ENCODE measurements around the gene AUNIP. TPM values are rescaled to one million over a fixed set of nuclear protein-coding genes. Genes with fewer than 3 reads are reported as not detected.
"Not testable (repeated sequence)": the region's sequence is repeated elsewhere in the genome, so short reads cannot be mapped to it uniquely, and the experiment has no call there.

Gene AUNIP
- total RNA-seq, 1 donor from 2014 or later: 4.7 TPM

DNA sequence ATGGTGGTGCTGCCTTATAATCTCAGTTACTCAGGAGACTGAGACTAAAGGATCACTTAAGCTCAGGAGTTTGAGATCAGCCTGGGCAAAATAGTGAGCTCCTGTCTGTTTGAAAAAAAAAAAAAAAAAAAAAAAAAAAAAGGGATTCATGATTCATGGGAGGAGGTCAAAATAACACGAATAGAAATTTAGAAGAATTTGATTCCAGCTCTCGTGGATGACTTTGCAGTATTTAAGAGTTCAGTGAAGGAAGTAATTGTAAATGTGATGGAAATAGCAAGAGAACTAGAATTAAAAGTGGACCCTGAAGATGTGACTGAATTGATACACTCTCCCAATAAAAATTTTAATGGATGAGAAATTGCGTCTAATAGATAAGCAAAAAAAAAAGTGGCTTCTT, 15.8 kb downstream of the AUNIP start:
- peaks cover 6% of the 10 kb centered on the region for H3K4me1 Mint-ChIP-seq (ENCODE audit: low read depth)
- H3K36me3 Mint-ChIP-seq (ENCODE audit: insufficient read depth): no peaks in the 10 kb centered on the region
- no peak overlapping the region for H3K4me3 Mint-ChIP-seq (ENCODE audit: low read depth)
- no peak overlapping the region for H3K27ac Mint-ChIP-seq
- H3K27me3 Mint-ChIP-seq: no peaks in the 10 kb centered on the region
- no peaks in the 10 kb centered on the region for H3K9me3 Mint-ChIP-seq (ENCODE audit: low read depth)
- DNase-seq (ENCODE audit: low spot score, unreplicated experiment): no peak
- TF ChIP-seq CTCF (IDR thresholded peaks at IDR 0.05; ENCODE audit: unreplicated experiment): no peak

DNA sequence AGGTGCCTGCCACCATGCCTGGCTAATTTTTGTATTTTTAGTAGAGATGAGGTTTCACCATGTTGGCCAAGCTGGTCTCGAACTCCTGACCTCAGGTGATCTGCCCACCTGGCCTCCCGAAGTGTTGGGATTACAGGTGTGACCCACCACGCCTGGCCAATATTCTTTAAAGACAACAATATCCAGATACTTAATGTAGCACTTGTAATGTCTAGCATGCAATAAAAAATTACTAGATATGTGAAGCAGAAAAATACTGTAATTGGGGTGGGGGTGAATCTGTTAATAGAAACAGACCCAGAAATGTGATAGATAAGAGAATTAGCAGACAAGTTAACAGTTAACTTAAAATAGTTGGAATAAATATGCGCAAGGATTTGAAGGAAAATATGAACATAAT, 19.4 kb downstream of the AUNIP start:
- H3K27ac Mint-ChIP-seq; H3K9me3 Mint-ChIP-seq (ENCODE audit: low read depth); DNase-seq (ENCODE audit: low spot score, unreplicated experiment): not testable (repeated sequence)

GRCh38 chr1:25837262-25837875, 21.9 kb downstream of the AUNIP start:
- H3K4me3 Mint-ChIP-seq (ENCODE audit: low read depth): no peak overlapping the region
- DNase-seq (ENCODE audit: low spot score, unreplicated experiment): no peak
- peak; percentile 63 for TF ChIP-seq CTCF (IDR thresholded peaks at IDR 0.05; ENCODE audit: unreplicated experiment)
- H3K4me1 Mint-ChIP-seq (ENCODE audit: low read depth): peaks cover 5% of the 10 kb centered on the region
- H3K9me3 Mint-ChIP-seq (ENCODE audit: low read depth): no peaks in the 10 kb centered on the region
- H3K27me3 Mint-ChIP-seq: no peaks in the 10 kb centered on the region
- peaks cover 2% of the 10 kb centered on the region for H3K36me3 Mint-ChIP-seq (ENCODE audit: insufficient read depth)
- H3K27ac Mint-ChIP-seq: peak overlapping the region; percentile 0

More for the DNA sequence above, 19.4 kb downstream of the AUNIP start:
- not testable (repeated sequence) for H3K36me3 Mint-ChIP-seq (ENCODE audit: insufficient read depth); H3K27me3 Mint-ChIP-seq; H3K4me3 Mint-ChIP-seq (ENCODE audit: low read depth); H3K4me1 Mint-ChIP-seq (ENCODE audit: low read depth)

DNA sequence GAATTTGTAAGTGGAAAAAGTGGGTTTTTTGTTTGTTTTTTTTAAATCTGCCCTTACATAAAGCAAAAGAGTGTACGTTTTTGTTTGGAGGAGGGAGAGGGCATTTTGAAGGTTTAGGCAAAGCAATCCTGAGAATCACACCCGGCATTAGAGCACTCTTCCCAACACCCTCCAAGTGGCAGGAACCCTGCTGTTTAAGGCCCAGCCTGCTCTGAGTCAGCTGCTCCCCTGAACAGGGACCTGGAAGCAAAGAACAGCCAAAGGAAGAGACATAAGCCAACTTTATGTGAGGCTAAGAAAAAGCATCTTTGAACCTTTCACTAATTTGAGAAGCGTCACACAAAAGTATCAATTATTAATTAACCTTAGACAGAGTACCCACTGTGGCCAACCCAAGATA, 22.6 kb downstream of the AUNIP start:
- no peak for DNase-seq (ENCODE audit: low spot score, unreplicated experiment)
- Mint-ChIP-seq H3K27me3 (no peaks in the 10 kb centered on the region), H3K4me3 (ENCODE audit: low read depth) (no peak overlapping the region), H3K27ac (no peak overlapping the region), H3K4me1 (ENCODE audit: low read depth) (peaks cover 5% of the 10 kb centered on the region), H3K36me3 (ENCODE audit: insufficient read depth) (peaks cover 4% of the 10 kb centered on the region), H3K9me3 (ENCODE audit: low read depth) (no peaks in the 10 kb centered on the region)
- no peak for TF ChIP-seq CTCF (IDR thresholded peaks at IDR 0.05; ENCODE audit: unreplicated experiment)

GRCh38 chr1:25834894-25835293, 24.4 kb downstream of the AUNIP start:
- H3K9me3 Mint-ChIP-seq (ENCODE audit: low read depth): no peaks in the 10 kb centered on the region
- no peak overlapping the region for H3K27ac Mint-ChIP-seq
- H3K4me3 Mint-ChIP-seq (ENCODE audit: low read depth): no peak overlapping the region
- peaks cover 11% of the 10 kb centered on the region for H3K36me3 Mint-ChIP-seq (ENCODE audit: insufficient read depth)
- TF ChIP-seq CTCF (IDR thresholded peaks at IDR 0.05; ENCODE audit: unreplicated experiment): no peak
- H3K4me1 Mint-ChIP-seq (ENCODE audit: low read depth): peaks cover 5% of the 10 kb centered on the region
- no peaks in the 10 kb centered on the region for H3K27me3 Mint-ChIP-seq
- DNase-seq (ENCODE audit: low spot score, unreplicated experiment): no peak

DNA sequence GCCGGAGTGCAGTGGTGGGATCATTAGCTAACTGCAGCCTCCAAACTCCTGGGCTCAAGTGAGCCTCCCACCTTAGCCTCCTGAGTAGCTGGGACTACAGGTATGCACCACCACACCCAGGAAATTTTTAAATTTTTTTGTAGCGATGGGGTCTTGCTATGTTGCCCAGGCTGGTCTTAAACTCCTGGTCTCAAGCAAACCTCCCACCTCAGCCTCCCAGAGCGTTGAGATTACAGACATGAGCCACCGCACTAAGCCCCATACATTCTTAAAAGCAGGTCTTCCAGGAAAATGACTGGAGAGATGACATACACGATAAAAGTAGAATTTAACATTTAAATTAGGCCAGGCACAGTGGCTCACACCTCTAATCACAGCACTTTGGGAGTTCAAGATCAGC, 26.1 kb downstream of the AUNIP start:
- DNase-seq (ENCODE audit: low spot score, unreplicated experiment): no peak
- Mint-ChIP-seq H3K4me1 (ENCODE audit: low read depth) (peaks cover 5% of the 10 kb centered on the region), H3K27me3 (no peaks in the 10 kb centered on the region), H3K4me3 (ENCODE audit: low read depth) (no peak overlapping the region), H3K27ac (no peak overlapping the region), H3K9me3 (ENCODE audit: low read depth) (no peaks in the 10 kb centered on the region), H3K36me3 (ENCODE audit: insufficient read depth) (peaks cover 21% of the 10 kb centered on the region)
- no peak for TF ChIP-seq CTCF (IDR thresholded peaks at IDR 0.05; ENCODE audit: unreplicated experiment)
